ENCODE results near the gene GOLGB1. TPM values are rescaled to one million over a fixed set of nuclear protein-coding genes. Genes with fewer than 3 reads are reported as not detected.
"Not testable (repeated sequence)": the region's sequence is repeated elsewhere in the genome, so short reads cannot be mapped to it uniquely, and the experiment has no call there.

Gene GOLGB1
- total RNA-seq, 4 donors from 2014 or later, result 77.8 to 102 (median 97.3) TPM

DNA sequence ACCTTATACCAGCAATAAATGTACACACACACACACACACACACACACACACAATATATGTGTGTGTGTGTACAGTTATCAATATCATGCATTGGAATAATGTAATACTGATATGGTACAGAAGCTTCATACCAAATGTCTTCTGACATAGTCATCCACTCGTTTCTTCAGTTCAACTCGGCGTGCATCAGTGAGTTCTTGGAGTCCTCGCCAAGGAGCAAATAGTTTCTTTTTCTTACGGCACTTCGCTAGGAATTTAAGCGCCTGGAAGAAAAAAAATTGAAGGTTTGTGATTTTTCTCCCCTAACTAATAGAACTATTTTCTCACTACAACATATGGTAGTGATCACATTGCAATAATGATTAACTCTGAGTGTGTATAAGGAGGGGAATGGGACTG lies 32.1 kb upstream of the GOLGB1 start:
- WGBS, 2 donors, result 48 to 52% methylated on average over 7 of the region's 7 CpGs
- no peak overlapping the region for H3K4me3 ChIP-seq (replicated peaks in 1 of 3)
- H3K4me1 ChIP-seq, result peaks cover 0 to 15% of the 10 kb centered on the region in 2 donors
- no peak for TF ChIP-seq POLR2A (IDR thresholded peaks at IDR 0.05)
- TF ChIP-seq, protein P1, sequence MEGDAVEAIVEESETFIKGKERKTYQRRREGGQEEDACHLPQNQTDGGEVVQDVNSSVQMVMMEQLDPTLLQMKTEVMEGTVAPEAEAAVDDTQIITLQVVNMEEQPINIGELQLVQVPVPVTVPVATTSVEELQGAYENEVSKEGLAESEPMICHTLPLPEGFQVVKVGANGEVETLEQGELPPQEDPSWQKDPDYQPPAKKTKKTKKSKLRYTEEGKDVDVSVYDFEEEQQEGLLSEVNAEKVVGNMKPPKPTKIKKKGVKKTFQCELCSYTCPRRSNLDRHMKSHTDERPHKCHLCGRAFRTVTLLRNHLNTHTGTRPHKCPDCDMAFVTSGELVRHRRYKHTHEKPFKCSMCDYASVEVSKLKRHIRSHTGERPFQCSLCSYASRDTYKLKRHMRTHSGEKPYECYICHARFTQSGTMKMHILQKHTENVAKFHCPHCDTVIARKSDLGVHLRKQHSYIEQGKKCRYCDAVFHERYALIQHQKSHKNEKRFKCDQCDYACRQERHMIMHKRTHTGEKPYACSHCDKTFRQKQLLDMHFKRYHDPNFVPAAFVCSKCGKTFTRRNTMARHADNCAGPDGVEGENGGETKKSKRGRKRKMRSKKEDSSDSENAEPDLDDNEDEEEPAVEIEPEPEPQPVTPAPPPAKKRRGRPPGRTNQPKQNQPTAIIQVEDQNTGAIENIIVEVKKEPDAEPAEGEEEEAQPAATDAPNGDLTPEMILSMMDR (IDR thresholded peaks at IDR 0.05), result no peak
- DNase-seq, result peak; percentile 45 to 60
- intact Hi-C loops (cut with DNase I), result no loop called here
- no peaks in the 10 kb centered on the region for H3K27me3 ChIP-seq
- peak overlapping the region in 1 of 3 donors; percentile 27 for H3K27ac ChIP-seq
- no peaks in the 10 kb centered on the region for H3K9me3 ChIP-seq
- peaks cover 0 to 3% of the 10 kb centered on the region in 2 donors for H3K36me3 ChIP-seq

GRCh38 chr3:121775095-121775494 lies 25.6 kb upstream of the GOLGB1 start:
- H3K4me1 ChIP-seq; intact Hi-C loops (cut with DNase I); H3K9me3 ChIP-seq; H3K27me3 ChIP-seq; DNase-seq; H3K27ac ChIP-seq; H3K4me3 ChIP-seq (replicated peaks in 1 of 3): not testable (repeated sequence)
- 94 to 97% methylated on average over 4 of the region's 4 CpGs for WGBS, 2 donors
- peaks cover 8 to 30% of the 10 kb centered on the region in 2 donors for H3K36me3 ChIP-seq

DNA sequence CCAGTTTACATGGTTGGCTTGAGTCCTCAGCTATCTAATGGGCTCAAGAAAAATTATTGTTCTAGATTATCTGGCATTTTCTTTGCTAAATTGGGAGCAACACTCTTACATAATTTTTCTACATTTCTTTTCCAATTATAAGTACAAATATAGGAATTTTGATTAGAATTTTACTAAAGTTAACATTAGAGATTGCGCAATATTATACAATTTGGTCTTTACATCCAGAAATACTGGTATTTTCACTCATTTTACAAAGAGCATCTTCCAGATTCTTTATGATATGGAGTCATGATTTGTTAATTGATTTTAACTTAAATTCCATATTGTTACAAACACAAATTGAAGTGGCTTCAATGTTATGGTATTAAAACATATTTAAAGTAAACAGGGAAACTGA lies 19.7 kb upstream of the GOLGB1 start:
- H3K4me3 ChIP-seq (replicated peaks in 1 of 3), result no peak overlapping the region
- DNase-seq, result no peak
- no peak for TF ChIP-seq POLR2A (IDR thresholded peaks at IDR 0.05)
- TF ChIP-seq, protein P1 (IDR thresholded peaks at IDR 0.05), result no peak
- no peak overlapping the region for H3K27ac ChIP-seq
- intact Hi-C loops (cut with DNase I), result no loop called here
- no peaks in the 10 kb centered on the region for H3K27me3 ChIP-seq
- H3K4me1 ChIP-seq, result no peaks in the 10 kb centered on the region
- H3K9me3 ChIP-seq, result no peaks in the 10 kb centered on the region
- peaks cover 8 to 28% of the 10 kb centered on the region in 2 donors for H3K36me3 ChIP-seq
- WGBS, 2 donors, result 97% methylated on average over 1 of the region's 1 CpG

GRCh38 chr3:121768452-121768851 lies 18.9 kb upstream of the GOLGB1 start:
- TF ChIP-seq, protein P1 (IDR thresholded peaks at IDR 0.05), result no peak
- TF ChIP-seq POLR2A (IDR thresholded peaks at IDR 0.05), result no peak
- H3K27ac ChIP-seq, result no peak overlapping the region
- 98 to 100% methylated on average over 2 of the region's 2 CpGs for WGBS, 2 donors
- no peak for DNase-seq
- peaks cover 8 to 28% of the 10 kb centered on the region in 2 donors for H3K36me3 ChIP-seq
- no peaks in the 10 kb centered on the region for H3K27me3 ChIP-seq
- intact Hi-C loops (cut with DNase I), result no loop called here
- H3K4me3 ChIP-seq (replicated peaks in 1 of 3), result no peak overlapping the region
- no peaks in the 10 kb centered on the region for H3K9me3 ChIP-seq
- H3K4me1 ChIP-seq, result no peaks in the 10 kb centered on the region

DNA sequence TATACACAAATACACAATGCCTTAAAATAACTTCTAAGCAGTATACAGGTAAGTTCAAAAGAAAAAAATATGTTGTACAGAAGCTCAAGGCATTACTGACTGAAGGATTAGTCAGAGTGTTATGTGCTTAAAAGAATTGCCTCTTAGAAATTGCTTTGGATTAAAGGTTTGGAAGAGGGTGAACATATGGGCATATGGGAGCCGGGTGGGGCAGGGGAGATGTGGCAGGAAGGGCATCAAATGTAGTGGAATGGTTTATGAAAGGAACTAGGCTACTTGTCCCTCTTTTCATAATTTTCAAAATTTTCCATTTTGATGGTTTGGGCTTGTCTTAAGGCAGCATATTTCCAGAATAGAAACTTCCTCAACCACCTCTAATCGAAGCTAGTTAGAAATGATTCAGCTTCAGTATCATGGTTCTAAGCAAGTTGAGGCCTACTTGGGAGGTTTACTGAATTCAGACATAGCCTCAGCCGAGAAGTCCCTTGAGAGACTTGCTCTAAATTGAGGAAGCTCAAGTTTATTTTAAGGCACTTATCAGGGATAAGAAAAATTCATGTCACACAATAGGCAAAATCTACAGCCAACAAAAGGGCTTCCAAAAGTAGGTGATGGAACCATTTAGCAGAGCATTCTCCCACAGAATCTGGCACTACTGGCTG lies 10.1 kb upstream of the GOLGB1 start:
- no peaks in the 10 kb centered on the region for H3K4me1 ChIP-seq
- no peaks in the 10 kb centered on the region for H3K36me3 ChIP-seq
- WGBS, 2 donors, result 73 to 78% methylated on average over 3 of the region's 3 CpGs
- H3K27me3 ChIP-seq, result no peaks in the 10 kb centered on the region
- H3K27ac ChIP-seq, result no peak overlapping the region
- DNase-seq, result no peak
- TF ChIP-seq POLR2A (IDR thresholded peaks at IDR 0.05), result no peak
- TF ChIP-seq, protein P1 (IDR thresholded peaks at IDR 0.05), result no peak
- intact Hi-C loops (cut with DNase I), result no loop called here
- no peak overlapping the region for H3K4me3 ChIP-seq (replicated peaks in 1 of 3)
- H3K9me3 ChIP-seq, result no peaks in the 10 kb centered on the region

All from thyroid gland (tissue), 4 donors.